ENCODE measurements around the gene ADGRA1. TPM values are rescaled to one million over a fixed set of nuclear protein-coding genes. Genes with fewer than 3 reads are reported as not detected.

ADGRA1 gene
- total RNA-seq, 3 donors from 2014 or later (not counting 1 experiment from before 2014, with no cell fraction given): not detected

- Histone ChIP-seq H3K27ac (ENCODE audit: low read length) (no peak overlapping the region), H3K4me3 (ENCODE audit: low read length) (no peak overlapping the region), H3K4me1 (ENCODE audit: control insufficient read depth, insufficient read depth, low read length) (peaks cover 34% of the 10 kb centered on the region), H3K27me3 (ENCODE audit: control insufficient read depth, insufficient read depth, low read length) (peaks cover 5% of the 10 kb centered on the region), H3K36me3 (ENCODE audit: control insufficient read depth, insufficient read depth, low read length) (no peaks in the 10 kb centered on the region), H3K9me3 (ENCODE audit: control insufficient read depth, insufficient read depth, low read length) (peaks cover 14% of the 10 kb centered on the region)
- ATAC-seq (no peak), DNase-seq (no peak)
- H3K4me1 Mint-ChIP-seq: peaks cover 8 to 14% of the 10 kb centered on the region in 2 donors
- H3K36me3 Mint-ChIP-seq: peaks cover 14% of the 10 kb centered on the region
- intact Hi-C loops (cut with micrococcal nuclease): no loop called here
- H3K9me3 Mint-ChIP-seq: peaks cover 6 to 10% of the 10 kb centered on the region in 2 donors
- no peak for TF ChIP-seq CTCF (IDR thresholded peaks at IDR 0.05)
- H3K4me3 Mint-ChIP-seq: no peak overlapping the region
- 92% methylated on average over 19 of the region's 19 CpGs for WGBS (ENCODE audit: insufficient coverage)
- H3K27ac Mint-ChIP-seq: no peak overlapping the region
- H3K27me3 Mint-ChIP-seq (ENCODE audit: low read depth in 2 of 2): peaks cover 8 to 9% of the 10 kb centered on the region in 2 donors
These were observed 18.1 kb downstream of the ADGRA1 start for GRCh38 chr10:133105686-133106390.

GRCh38 chr10:133106516-133106915, 18.8 kb downstream of the ADGRA1 start:
- Mint-ChIP-seq H3K4me1 (peaks cover 9 to 13% of the 10 kb centered on the region in 2 donors), H3K9me3 (peaks cover 6 to 10% of the 10 kb centered on the region in 2 donors), H3K27ac (no peak overlapping the region), H3K27me3 (ENCODE audit: low read depth in 2 of 2) (peaks cover 7 to 8% of the 10 kb centered on the region in 2 donors), H3K4me3 (no peak overlapping the region), H3K36me3 (peaks cover 14% of the 10 kb centered on the region)
- H3K36me3 ChIP-seq (ENCODE audit: control insufficient read depth, insufficient read depth, low read length): no peaks in the 10 kb centered on the region
- peaks cover 30% of the 10 kb centered on the region for H3K4me1 ChIP-seq (ENCODE audit: control insufficient read depth, insufficient read depth, low read length)
- no peak for DNase-seq
- peaks cover 14% of the 10 kb centered on the region for H3K9me3 ChIP-seq (ENCODE audit: control insufficient read depth, insufficient read depth, low read length)
- no peak overlapping the region for H3K4me3 ChIP-seq (ENCODE audit: low read length)
- TF ChIP-seq CTCF (IDR thresholded peaks at IDR 0.05): no peak
- intact Hi-C loops (cut with micrococcal nuclease): no loop called here
- H3K27ac ChIP-seq (ENCODE audit: low read length): no peak overlapping the region
- 95% methylated on average over 18 of the region's 18 CpGs for WGBS (ENCODE audit: insufficient coverage)
- H3K27me3 ChIP-seq (ENCODE audit: control insufficient read depth, insufficient read depth, low read length): no peaks in the 10 kb centered on the region
- ATAC-seq: no peak

- TF ChIP-seq CTCF (IDR thresholded peaks at IDR 0.05): no peak
- no peak overlapping the region for H3K4me3 ChIP-seq (ENCODE audit: low read length)
- H3K27me3 ChIP-seq (ENCODE audit: control insufficient read depth, insufficient read depth, low read length): no peaks in the 10 kb centered on the region
- no CpG with 5 or more reads among the region's 1 CpG for WGBS (ENCODE audit: insufficient coverage)
- peaks cover 6 to 10% of the 10 kb centered on the region in 2 donors for H3K9me3 Mint-ChIP-seq
- peaks cover 30% of the 10 kb centered on the region for H3K4me1 ChIP-seq (ENCODE audit: control insufficient read depth, insufficient read depth, low read length)
- DNase-seq (no peak), ATAC-seq (no peak)
- H3K36me3 Mint-ChIP-seq: peaks cover 14% of the 10 kb centered on the region
- H3K4me3 Mint-ChIP-seq: no peak overlapping the region
- H3K4me1 Mint-ChIP-seq: peaks cover 9% of the 10 kb centered on the region in 2 donors
- no peak overlapping the region for H3K27ac ChIP-seq (ENCODE audit: low read length)
- H3K36me3 ChIP-seq (ENCODE audit: control insufficient read depth, insufficient read depth, low read length): no peaks in the 10 kb centered on the region
- intact Hi-C loops (cut with micrococcal nuclease): no loop called here
- H3K27me3 Mint-ChIP-seq (ENCODE audit: low read depth in 2 of 2): peaks cover 0 to 3% of the 10 kb centered on the region in 2 donors
- peaks cover 14% of the 10 kb centered on the region for H3K9me3 ChIP-seq (ENCODE audit: control insufficient read depth, insufficient read depth, low read length)
- no peak overlapping the region for H3K27ac Mint-ChIP-seq
These were observed 19.7 kb downstream of the ADGRA1 start for GRCh38 chr10:133107442-133107841.
